H9 (cell line): ENCODE measurements around the gene ASCL1. TPM values are rescaled to one million over a fixed set of nuclear protein-coding genes. Genes with fewer than 3 reads are reported as not detected.

Source experiments
- DNase-seq: peaks from one replicate; pipeline ENCODE4 v3.0.0-alpha.2; 2017
- H2AFZ ChIP-seq: one replicate; pipeline ENCODE4 v1.6.1; 2013; ENCODE audit warnings: mild to moderate bottlenecking, low read length, control low read depth, moderate library complexity
- H2AK5ac ChIP-seq: 2 replicates; pipeline ENCODE4 v1.6.1; 2013; ENCODE audit warnings: low read length, control low read depth, mixed read lengths; ENCODE audit not compliant: insufficient read length
- H2BK120ac ChIP-seq: one replicate; pipeline ENCODE4 v1.6.1; 2013; ENCODE audit warnings: low read depth, mild to moderate bottlenecking, low read length, control low read depth, inconsistent platforms; ENCODE audit not compliant: poor library complexity, severe bottlenecking
- H2BK12ac ChIP-seq: 2 replicates; pipeline ENCODE4 v1.6.1; 2013; ENCODE audit warnings: low read length, control low read depth, mixed read lengths, low read depth; ENCODE audit not compliant: insufficient read length
- H2BK15ac ChIP-seq: 2 replicates; pipeline ENCODE4 v1.6.1; 2013; ENCODE audit warnings: low read depth, low read length, control low read depth
- H2BK20ac ChIP-seq: one replicate; pipeline ENCODE4 v1.6.1; 2013; ENCODE audit warnings: low read depth, mild to moderate bottlenecking, low read length, control low read depth, inconsistent platforms; ENCODE audit not compliant: poor library complexity, severe bottlenecking
- H2BK5ac ChIP-seq: 2 replicates; pipeline ENCODE4 v1.6.1; 2013; ENCODE audit warnings: low read length, control low read depth, mixed read lengths; ENCODE audit not compliant: insufficient read length
- H3K14ac ChIP-seq: 2 replicates; pipeline ENCODE4 v1.6.1; 2013; ENCODE audit warnings: low read length, control low read depth; ENCODE audit not compliant: insufficient read depth
- H3K18ac ChIP-seq: 2 replicates; pipeline ENCODE4 v1.6.1; 2013; ENCODE audit warnings: low read depth, mild to moderate bottlenecking, mixed read lengths, low read length, control low read depth; ENCODE audit not compliant: insufficient read length
- H3K23ac ChIP-seq: 2 replicates; pipeline ENCODE4 v1.6.1; 2013; ENCODE audit warnings: low read length, control low read depth, mixed read lengths, low read depth; ENCODE audit not compliant: insufficient read length
- H3K23me2 ChIP-seq: 2 replicates; pipeline ENCODE4 v1.6.1; 2013; ENCODE audit warnings: low read depth, mild to moderate bottlenecking, mixed read lengths, low read length, control low read depth; ENCODE audit not compliant: insufficient read length, poor library complexity, severe bottlenecking
- H3K27ac ChIP-seq: 2 replicates; pipeline ENCODE4 v1.5.1; 2013; ENCODE audit warnings: low read length, control low read depth, mixed read lengths, low read depth; ENCODE audit not compliant: insufficient read length
- H3K27me3 ChIP-seq: 2 replicates; pipeline ENCODE4 v1.6.1; 2013; ENCODE audit warnings: low read length, control low read depth, inconsistent platforms; ENCODE audit not compliant: insufficient read depth
- H3K4ac ChIP-seq: 2 replicates; pipeline ENCODE4 v1.6.1; 2013; ENCODE audit warnings: low read depth, mild to moderate bottlenecking, control low read depth, inconsistent platforms, low read length, moderate library complexity
- H3K4me1 ChIP-seq: 2 replicates; pipeline ENCODE4 v1.6.1; 2013; ENCODE audit warnings: low read length, control low read depth, inconsistent platforms; ENCODE audit not compliant: insufficient read depth
- H3K4me2 ChIP-seq: 2 replicates; pipeline ENCODE4 v1.6.1; 2013; ENCODE audit warnings: low read length, control low read depth, mixed read lengths; ENCODE audit not compliant: insufficient read length, insufficient read depth
- H3K56ac ChIP-seq: 2 replicates; pipeline ENCODE4 v1.6.1; 2013; ENCODE audit warnings: low read depth, mild to moderate bottlenecking, mixed read lengths, low read length, control low read depth; ENCODE audit not compliant: insufficient read length
- H3K79me1 ChIP-seq: 2 replicates; pipeline ENCODE4 v1.6.1; 2013; ENCODE audit warnings: low read depth, mild to moderate bottlenecking, moderate library complexity, low read length, control low read depth, inconsistent platforms; ENCODE audit not compliant: insufficient read depth, poor library complexity, severe bottlenecking
- H3K79me2 ChIP-seq: 2 replicates; pipeline ENCODE4 v1.6.1; 2013; ENCODE audit warnings: low read length, control low read depth, inconsistent platforms; ENCODE audit not compliant: insufficient read depth
- H3K9ac ChIP-seq: 2 replicates; pipeline ENCODE4 v1.6.1; 2013; ENCODE audit warnings: low read length, control low read depth, mixed read lengths; ENCODE audit not compliant: insufficient read length; ENCODE audit errors: extremely low read depth
- H3K9me3 ChIP-seq: one replicate; pipeline ENCODE4 v1.6.1; 2013; ENCODE audit warnings: low read depth, low read length, inconsistent platforms; ENCODE audit not compliant: control insufficient read depth
- H3T11ph ChIP-seq: one replicate; pipeline ENCODE4 v1.6.1; 2013; ENCODE audit warnings: mild to moderate bottlenecking, low read length, control low read depth, inconsistent platforms
- H4K20me1 ChIP-seq: one replicate; pipeline ENCODE4 v1.6.1; 2013; ENCODE audit not compliant: control insufficient read depth, insufficient read length, insufficient read depth
- H4K5ac ChIP-seq: 2 replicates; pipeline ENCODE4 v1.6.1; 2013; ENCODE audit warnings: low read depth, mild to moderate bottlenecking, mixed read lengths, low read length, control low read depth; ENCODE audit not compliant: insufficient read length
- H4K8ac ChIP-seq: replicated peaks from 2 replicates; pipeline ENCODE4 v1.6.1; 2013; ENCODE audit warnings: low read length, control low read depth, mixed read lengths, low read depth; ENCODE audit not compliant: insufficient read length
- H4K91ac ChIP-seq: 2 replicates; pipeline ENCODE4 v1.6.1; 2013; ENCODE audit warnings: low read depth, mild to moderate bottlenecking, moderate library complexity, mixed read lengths, low read length, control low read depth; ENCODE audit not compliant: insufficient read length
- H3K27ac Mint-ChIP-seq, 3 experiments: 2 replicates in 2 of 3; 3 replicates in 1 of 3; pipeline ENCODE4 v1.8.0; 2020 to 2021; ENCODE audit warnings: mixed read lengths in 3 of 3, mild to moderate bottlenecking in 1 of 3, moderate library complexity in 1 of 3
- H3K27me3 Mint-ChIP-seq: 2 replicates; pipeline ENCODE4 v1.8.0; 2021; ENCODE audit warnings: low read depth, mild to moderate bottlenecking, moderate library complexity, mixed read lengths
- H3K36me3 Mint-ChIP-seq, 3 experiments: 2 replicates in 2 of 3; 3 replicates in 1 of 3; pipeline ENCODE4 v1.8.0; 2020 to 2021; ENCODE audit warnings: low read depth in 3 of 3, mixed read lengths in 3 of 3; ENCODE audit not compliant: insufficient read depth in 1 of 3
- H3K4me1 Mint-ChIP-seq, 2 experiments: 2 replicates each; pipeline ENCODE4 v1.8.0; 2020; ENCODE audit warnings: mixed read lengths in 2 of 2
- H3K4me3 Mint-ChIP-seq, 2 experiments: 2 replicates in 1 of 2; 3 replicates in 1 of 2; pipeline ENCODE4 v1.8.0; 2020 to 2021; ENCODE audit warnings: mild to moderate bottlenecking in 2 of 2, mixed read lengths in 2 of 2, moderate library complexity in 1 of 2
- H3K9me3 Mint-ChIP-seq, 2 experiments: 2 replicates in 1 of 2; 3 replicates in 1 of 2; pipeline ENCODE4 v1.8.0; 2020; ENCODE audit warnings: mild to moderate bottlenecking in 2 of 2, mixed read lengths in 2 of 2, moderate library complexity in 1 of 2
- WGBS: extraction: QIAGEN DNeasy Blood & Tissue Kit; methylation state at CpG from one replicate; pipeline ENCODE4 v1.1.7; 2013; ENCODE audit warnings: missing lambda C conversion rate, low lambda C conversion rate, mixed read lengths; ENCODE audit not compliant: insufficient read length; ENCODE audit errors: extremely low coverage; 5-methylcytosine and 5-hydroxymethylcytosine counted together
- total RNA-seq: library from RNA; stranded (reverse); gene quantifications from 2 replicates; pipeline ENCODE4 v1.2.1, GENCODE V29; 2021
- TF ChIP-seq, protein P1 (sequence below): fragments of 200-600 bp; sonication (generic); conservative IDR thresholded peaks from 3 replicates; pipeline ENCODE4 v1.8.0; 2021; ENCODE audit warnings: antibody characterized with exemption, mild to moderate bottlenecking

Gene ASCL1
- total RNA-seq, 1 experiment from 2014 or later, result not detected

- no peak overlapping the region for H3K18ac ChIP-seq
- H3K27me3 Mint-ChIP-seq, result peaks cover 4% of the 10 kb centered on the region
- H3K4me1 ChIP-seq, result no peaks in the 10 kb centered on the region; the same call in 1 of the 2 replicates
- H3K56ac ChIP-seq, result no peak overlapping the region
- H4K20me1 ChIP-seq, result no peaks in the 10 kb centered on the region
- H3K4me2 ChIP-seq, result no peak overlapping the region
- no peak overlapping the region for H3K14ac ChIP-seq
- no peaks in the 10 kb centered on the region for H3K23me2 ChIP-seq
- H3K36me3 Mint-ChIP-seq, result no peaks in the 10 kb centered on the region; a peak in 1 of 7 replicates
- H2BK20ac ChIP-seq, result no peak overlapping the region
- H3K27ac ChIP-seq, result no peak overlapping the region
- no peak overlapping the region for H2BK5ac ChIP-seq
- H2AFZ ChIP-seq, result no peak overlapping the region
- H2AK5ac ChIP-seq, result no peak overlapping the region
- H3K79me2 ChIP-seq, result no peaks in the 10 kb centered on the region
- no peak overlapping the region for H2BK120ac ChIP-seq
- no peak overlapping the region for H3K4me3 Mint-ChIP-seq
- H3K9me3 ChIP-seq, result no peaks in the 10 kb centered on the region
- no peak overlapping the region for H4K91ac ChIP-seq
- H3K23ac ChIP-seq, result no peak overlapping the region
- no CpG with 5 or more reads among the region's 2 CpGs for WGBS
- no peaks in the 10 kb centered on the region; a peak in 1 of 5 replicates for H3K9me3 Mint-ChIP-seq
- H2BK15ac ChIP-seq, result no peak overlapping the region
- H3T11ph ChIP-seq, result no peak overlapping the region
- TF ChIP-seq, protein P1, sequence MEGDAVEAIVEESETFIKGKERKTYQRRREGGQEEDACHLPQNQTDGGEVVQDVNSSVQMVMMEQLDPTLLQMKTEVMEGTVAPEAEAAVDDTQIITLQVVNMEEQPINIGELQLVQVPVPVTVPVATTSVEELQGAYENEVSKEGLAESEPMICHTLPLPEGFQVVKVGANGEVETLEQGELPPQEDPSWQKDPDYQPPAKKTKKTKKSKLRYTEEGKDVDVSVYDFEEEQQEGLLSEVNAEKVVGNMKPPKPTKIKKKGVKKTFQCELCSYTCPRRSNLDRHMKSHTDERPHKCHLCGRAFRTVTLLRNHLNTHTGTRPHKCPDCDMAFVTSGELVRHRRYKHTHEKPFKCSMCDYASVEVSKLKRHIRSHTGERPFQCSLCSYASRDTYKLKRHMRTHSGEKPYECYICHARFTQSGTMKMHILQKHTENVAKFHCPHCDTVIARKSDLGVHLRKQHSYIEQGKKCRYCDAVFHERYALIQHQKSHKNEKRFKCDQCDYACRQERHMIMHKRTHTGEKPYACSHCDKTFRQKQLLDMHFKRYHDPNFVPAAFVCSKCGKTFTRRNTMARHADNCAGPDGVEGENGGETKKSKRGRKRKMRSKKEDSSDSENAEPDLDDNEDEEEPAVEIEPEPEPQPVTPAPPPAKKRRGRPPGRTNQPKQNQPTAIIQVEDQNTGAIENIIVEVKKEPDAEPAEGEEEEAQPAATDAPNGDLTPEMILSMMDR, result no peak
- H2BK12ac ChIP-seq, result no peak overlapping the region
- H3K27me3 ChIP-seq, result no peaks in the 10 kb centered on the region
- peaks cover 19 to 23% of the 10 kb centered on the region in 2 experiments for H3K4me1 Mint-ChIP-seq
- H4K5ac ChIP-seq, result no peak overlapping the region
- no peak overlapping the region for H3K27ac Mint-ChIP-seq
- no peak overlapping the region for H3K9ac ChIP-seq
- no peaks in the 10 kb centered on the region for H3K79me1 ChIP-seq
- no peak for DNase-seq
- no peak overlapping the region for H4K8ac ChIP-seq
- H3K4ac ChIP-seq, result no peak overlapping the region
Observed at GRCh38 chr12:102913453-102914226, 43.8 kb upstream of the ASCL1 start.
